ENCODE data around the gene TPD52L2.

GRCh38 chr20:63833776-63834490, 31.1 kb upstream of the TPD52L2 start:
- TF ChIP-seq CSRNP3 (CRISPR knock-in tag; IDR thresholded peaks at IDR 0.05) (no peak), ARNTL (CRISPR knock-in tag; IDR thresholded peaks at IDR 0.05; ENCODE audit: borderline replicate concordance, low read depth) (no peak)

All from SK-N-SH treated with all-trans-retinoic acid at 6 μM for 48 hours (cell line).